ENCODE results near the gene SLC1A3. TPM values are rescaled to one million over a fixed set of nuclear protein-coding genes. Genes with fewer than 3 reads are reported as not detected.
"Not testable (repeated sequence)": the region's sequence is repeated elsewhere in the genome, so short reads cannot be mapped to it uniquely, and the experiment has no call there.

Gene SLC1A3
- total RNA-seq, 2 experiments from 2014 or later: 0.42 to 0.85 TPM

- no peak overlapping the region for H3K27ac Mint-ChIP-seq
- H3K9me3 Mint-ChIP-seq: no peaks in the 10 kb centered on the region
- H3K4me1 Mint-ChIP-seq: no peaks in the 10 kb centered on the region
- no peaks in the 10 kb centered on the region for H3K36me3 Mint-ChIP-seq
- H3K27me3 Mint-ChIP-seq: peaks cover 43% of the 10 kb centered on the region
- no peak for DNase-seq
- H3K4me3 Mint-ChIP-seq: no peak overlapping the region
Measured at GRCh38 chr5:36635721-36636390, 29.4 kb downstream of the SLC1A3 start.

DNA sequence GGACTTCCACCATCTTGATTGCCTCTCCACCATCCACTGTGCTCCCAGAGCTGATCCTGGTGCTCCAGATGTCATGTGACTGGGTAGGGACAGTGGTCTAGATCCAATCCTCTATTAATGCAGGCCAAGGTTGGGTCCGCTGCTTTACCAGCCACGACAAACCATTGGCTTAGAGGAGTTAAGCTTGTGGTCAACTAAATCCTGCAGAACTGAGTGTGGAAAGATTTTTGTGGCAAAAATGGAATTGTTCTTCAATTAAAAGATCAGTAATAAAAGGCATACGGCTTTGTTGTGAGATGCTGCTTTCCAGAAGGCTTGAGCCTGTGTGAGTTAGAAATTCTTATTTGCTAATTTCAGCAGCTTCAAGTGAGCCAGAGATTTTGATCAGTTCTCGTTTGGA lies 30.7 kb downstream of the SLC1A3 start:
- Mint-ChIP-seq H3K4me3 (no peak overlapping the region), H3K9me3 (no peaks in the 10 kb centered on the region), H3K4me1 (no peaks in the 10 kb centered on the region), H3K27me3 (peaks cover 39% of the 10 kb centered on the region), H3K36me3 (no peaks in the 10 kb centered on the region), H3K27ac (no peak overlapping the region)
- DNase-seq: no peak

GRCh38 chr5:36637516-36637915 lies 31.1 kb downstream of the SLC1A3 start:
- Mint-ChIP-seq H3K4me1 (no peaks in the 10 kb centered on the region), H3K36me3 (no peaks in the 10 kb centered on the region), H3K9me3 (no peaks in the 10 kb centered on the region), H3K4me3 (no peak overlapping the region), H3K27me3 (peaks cover 40% of the 10 kb centered on the region), H3K27ac (no peak overlapping the region)
- DNase-seq: no peak

DNA sequence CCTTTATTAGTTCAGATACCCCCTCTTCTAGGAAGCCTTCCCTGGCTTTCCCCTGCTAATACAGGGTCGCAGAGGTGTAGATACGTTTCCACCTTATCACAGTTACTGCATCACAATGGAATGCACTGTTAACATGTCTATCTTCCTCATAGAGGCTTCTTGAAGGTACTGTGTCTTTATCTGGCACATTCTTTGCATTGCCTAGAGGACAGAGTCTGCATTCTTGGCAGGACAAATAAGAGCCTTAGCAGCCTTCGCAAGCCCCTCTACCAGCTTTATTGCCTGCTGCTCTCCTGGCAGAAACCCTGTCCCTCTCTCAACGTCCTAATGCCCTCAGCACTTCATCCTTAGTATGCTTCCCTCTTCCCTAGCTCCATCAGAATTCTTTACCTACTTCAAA lies 31.6 kb downstream of the SLC1A3 start:
- DNase-seq: no peak
- Mint-ChIP-seq H3K4me3 (no peak overlapping the region), H3K27me3 (peaks cover 43% of the 10 kb centered on the region), H3K4me1 (no peaks in the 10 kb centered on the region), H3K27ac (no peak overlapping the region), H3K9me3 (no peaks in the 10 kb centered on the region), H3K36me3 (no peaks in the 10 kb centered on the region)

GRCh38 chr5:36640949-36641348 lies 34.5 kb downstream of the SLC1A3 start:
- H3K4me1 Mint-ChIP-seq: no peaks in the 10 kb centered on the region
- DNase-seq: no peak
- H3K36me3 Mint-ChIP-seq: no peaks in the 10 kb centered on the region
- no peak overlapping the region for H3K27ac Mint-ChIP-seq
- H3K27me3 Mint-ChIP-seq: peaks cover 41% of the 10 kb centered on the region
- H3K9me3 Mint-ChIP-seq: no peaks in the 10 kb centered on the region
- no peak overlapping the region for H3K4me3 Mint-ChIP-seq

GRCh38 chr5:36641431-36641830 lies 35.0 kb downstream of the SLC1A3 start:
- no peak for DNase-seq
- H3K27me3 Mint-ChIP-seq: peaks cover 37% of the 10 kb centered on the region
- no peaks in the 10 kb centered on the region for H3K36me3 Mint-ChIP-seq
- H3K4me3 Mint-ChIP-seq: no peak overlapping the region
- no peaks in the 10 kb centered on the region for H3K9me3 Mint-ChIP-seq
- no peak overlapping the region for H3K27ac Mint-ChIP-seq
- H3K4me1 Mint-ChIP-seq: no peaks in the 10 kb centered on the region

- Mint-ChIP-seq H3K36me3 (no peaks in the 10 kb centered on the region), H3K27ac (no peak overlapping the region), H3K4me1 (no peaks in the 10 kb centered on the region), H3K4me3 (no peak overlapping the region), H3K9me3 (no peaks in the 10 kb centered on the region), H3K27me3 (peaks cover 39% of the 10 kb centered on the region)
- no peak for DNase-seq
Measured at GRCh38 chr5:36642089-36642488, 35.7 kb downstream of the SLC1A3 start.

GRCh38 chr5:36643162-36643561 lies 36.8 kb downstream of the SLC1A3 start:
- no peaks in the 10 kb centered on the region for H3K36me3 Mint-ChIP-seq
- no peak overlapping the region for H3K27ac Mint-ChIP-seq
- H3K9me3 Mint-ChIP-seq: no peaks in the 10 kb centered on the region
- peaks cover 35% of the 10 kb centered on the region for H3K27me3 Mint-ChIP-seq
- no peak overlapping the region for H3K4me3 Mint-ChIP-seq
- no peaks in the 10 kb centered on the region for H3K4me1 Mint-ChIP-seq
- DNase-seq: no peak

DNA sequence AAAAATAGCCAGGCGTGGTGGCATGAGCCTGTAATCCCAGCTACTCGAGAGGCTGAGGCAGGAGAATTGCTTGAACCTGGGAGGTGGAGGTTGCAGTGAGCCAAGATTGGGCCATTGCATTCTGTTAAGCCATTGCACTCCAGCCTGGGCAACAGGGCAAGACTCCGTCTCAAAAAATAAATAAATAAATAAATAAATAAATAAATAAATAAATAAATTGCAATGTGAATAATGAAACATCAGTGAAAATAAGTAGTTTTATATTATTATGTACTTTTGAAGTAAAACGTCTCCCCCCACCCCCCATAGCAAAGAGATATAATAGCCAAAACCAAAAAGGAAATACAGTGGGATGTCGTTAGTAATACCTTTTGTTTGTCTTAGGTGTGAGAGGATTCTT lies 37.4 kb downstream of the SLC1A3 start:
- H3K36me3 Mint-ChIP-seq, H3K27ac Mint-ChIP-seq, H3K4me1 Mint-ChIP-seq, H3K9me3 Mint-ChIP-seq, DNase-seq, H3K4me3 Mint-ChIP-seq: not testable (repeated sequence)
- peaks cover 31% of the 10 kb centered on the region for H3K27me3 Mint-ChIP-seq

GRCh38 chr5:36644727-36645126 lies 38.3 kb downstream of the SLC1A3 start:
- H3K27ac Mint-ChIP-seq: no peak overlapping the region
- no peaks in the 10 kb centered on the region for H3K4me1 Mint-ChIP-seq
- H3K9me3 Mint-ChIP-seq: no peaks in the 10 kb centered on the region
- H3K36me3 Mint-ChIP-seq: no peaks in the 10 kb centered on the region
- no peak for DNase-seq
- peaks cover 32% of the 10 kb centered on the region for H3K27me3 Mint-ChIP-seq
- no peak overlapping the region for H3K4me3 Mint-ChIP-seq

DNA sequence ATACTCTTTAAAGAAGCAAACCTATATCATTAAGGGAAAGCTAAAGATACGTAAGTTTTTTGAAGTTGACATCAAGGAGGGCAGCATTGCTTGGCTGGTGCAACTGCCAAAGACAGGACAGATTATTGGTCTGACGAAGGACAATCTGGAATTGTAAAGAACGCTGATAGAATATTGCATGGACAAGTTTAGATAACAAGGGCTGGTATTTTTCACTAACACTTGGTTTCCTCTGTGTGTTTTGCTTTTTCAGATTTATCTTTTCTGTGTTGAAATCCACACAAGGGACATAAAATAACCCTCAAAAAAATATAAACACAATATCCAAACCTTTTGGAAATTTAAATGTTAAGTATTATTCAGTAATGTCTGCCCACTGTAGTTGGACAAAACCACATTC lies 39.7 kb downstream of the SLC1A3 start:
- Mint-ChIP-seq H3K4me3 (no peak overlapping the region), H3K9me3 (no peaks in the 10 kb centered on the region), H3K4me1 (no peaks in the 10 kb centered on the region)

DNA sequence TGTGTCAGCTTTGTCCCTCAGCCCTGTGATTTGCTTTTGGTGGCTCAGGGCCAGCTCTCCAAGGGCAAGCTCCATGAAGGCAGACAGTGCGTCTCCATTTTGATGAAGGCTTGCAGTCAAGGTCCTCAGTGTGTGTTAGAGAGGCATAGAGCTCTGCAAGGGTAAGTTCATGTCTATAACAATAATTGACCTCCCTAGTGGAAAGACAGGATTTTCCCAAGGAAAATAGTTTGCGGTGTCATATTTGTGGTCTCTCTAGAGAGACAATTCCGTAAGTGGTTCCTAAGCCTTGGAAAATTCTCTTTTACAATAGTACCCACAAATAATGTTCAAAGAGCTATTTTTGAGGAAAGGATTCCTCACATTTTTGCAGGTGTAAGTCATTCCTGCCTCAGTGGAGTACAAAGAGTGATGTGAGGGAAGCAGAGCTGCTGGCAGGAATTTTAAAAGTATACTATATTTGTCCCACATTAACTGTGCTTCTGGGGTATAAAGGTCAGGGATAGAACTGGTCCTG lies 40.2 kb downstream of the SLC1A3 start:
- Mint-ChIP-seq H3K9me3 (no peaks in the 10 kb centered on the region), H3K4me3 (no peak overlapping the region), H3K27me3 (peaks cover 23% of the 10 kb centered on the region), H3K27ac (no peak overlapping the region), H3K36me3 (no peaks in the 10 kb centered on the region), H3K4me1 (no peaks in the 10 kb centered on the region)
- DNase-seq: no peak

More for the DNA sequence above, 39.7 kb downstream of the SLC1A3 start:
- H3K27ac Mint-ChIP-seq: no peak overlapping the region
- H3K36me3 Mint-ChIP-seq: no peaks in the 10 kb centered on the region
- no peak for DNase-seq
- H3K27me3 Mint-ChIP-seq: peaks cover 23% of the 10 kb centered on the region

- DNase-seq: no peak
- Mint-ChIP-seq H3K36me3 (no peaks in the 10 kb centered on the region), H3K4me1 (no peaks in the 10 kb centered on the region), H3K9me3 (no peaks in the 10 kb centered on the region), H3K27ac (no peak overlapping the region), H3K27me3 (peaks cover 23% of the 10 kb centered on the region), H3K4me3 (no peak overlapping the region)
Measured at GRCh38 chr5:36647046-36647445, 40.6 kb downstream of the SLC1A3 start.

DNA sequence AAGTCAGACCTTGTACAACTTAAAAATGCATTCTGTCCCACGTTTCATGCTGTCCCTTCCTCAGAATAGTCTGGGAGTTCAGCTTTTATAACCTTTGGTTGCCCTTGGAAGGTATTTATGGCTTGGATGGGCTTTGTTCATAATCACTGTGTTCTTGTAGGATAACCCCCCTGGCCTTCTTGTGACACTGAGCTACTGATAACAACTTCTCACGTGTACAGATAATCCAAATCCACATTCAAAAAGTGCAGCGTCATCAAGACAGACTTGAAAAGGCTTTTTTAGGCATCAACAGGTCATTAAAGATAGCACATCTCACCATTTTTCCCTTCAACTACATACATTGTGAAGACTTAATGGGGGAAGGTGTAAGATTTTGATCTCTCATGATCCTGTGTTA lies 42.0 kb downstream of the SLC1A3 start:
- H3K4me3 Mint-ChIP-seq: no peak overlapping the region
- H3K36me3 Mint-ChIP-seq: no peaks in the 10 kb centered on the region
- DNase-seq: no peak
- H3K4me1 Mint-ChIP-seq: no peaks in the 10 kb centered on the region
- peaks cover 18% of the 10 kb centered on the region for H3K27me3 Mint-ChIP-seq
- no peaks in the 10 kb centered on the region for H3K9me3 Mint-ChIP-seq
- H3K27ac Mint-ChIP-seq: no peak overlapping the region

DNA sequence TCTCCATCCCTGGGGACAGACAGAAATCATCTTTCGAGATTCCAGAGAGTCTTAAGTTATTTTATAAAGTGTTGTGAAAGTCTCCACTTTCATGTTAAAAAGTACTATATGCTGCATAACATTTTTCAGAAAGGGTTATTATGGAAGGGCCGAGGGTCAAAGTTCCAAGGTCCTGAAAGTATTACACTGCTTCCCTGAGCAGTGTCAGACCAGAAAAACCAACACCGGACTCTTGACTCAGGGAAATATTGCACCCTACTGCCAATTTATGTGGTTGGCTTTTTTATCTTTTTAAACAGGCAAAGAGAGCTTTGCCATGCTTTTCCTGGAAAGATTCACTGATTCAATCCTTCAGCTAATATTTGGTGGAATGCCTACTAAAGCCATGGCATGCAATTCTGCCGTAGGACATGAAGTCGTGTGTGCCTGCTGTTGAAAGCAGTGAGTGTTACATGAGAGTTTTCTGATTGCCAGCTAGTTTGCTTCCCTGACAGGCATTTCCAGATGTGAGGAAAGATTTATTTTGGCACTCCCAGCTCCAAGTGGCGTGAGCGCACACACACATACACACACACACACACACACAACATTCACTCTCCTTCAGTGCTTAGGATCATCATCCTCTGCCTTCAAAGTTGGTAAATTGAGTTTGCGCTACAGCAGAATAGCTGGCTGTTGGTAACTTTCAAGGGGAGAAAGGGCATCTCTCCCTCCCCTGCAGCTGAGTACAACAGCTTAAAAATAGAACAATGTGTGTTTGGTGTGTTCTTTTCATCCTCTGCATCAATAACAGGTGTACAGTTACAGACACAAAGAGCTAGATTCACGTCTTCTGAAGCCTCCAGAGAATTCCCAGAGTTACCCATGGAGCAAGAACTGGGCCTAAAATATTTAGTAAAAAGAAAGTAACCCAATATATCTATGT lies 45.6 kb downstream of the SLC1A3 start:
- no peaks in the 10 kb centered on the region for H3K4me1 Mint-ChIP-seq

More for the DNA sequence above, 45.6 kb downstream of the SLC1A3 start:
- Mint-ChIP-seq H3K27me3 (peaks cover 24% of the 10 kb centered on the region), H3K27ac (no peak overlapping the region), H3K9me3 (no peaks in the 10 kb centered on the region), H3K36me3 (no peaks in the 10 kb centered on the region), H3K4me3 (no peak overlapping the region)
- no peak for DNase-seq

Measured in activated naive CD8-positive, alpha-beta T cell treated with anti-CD3 and anti-CD28 coated beads for 36 hours (primary cell).